ENCODE data around the gene FZR1.
A peak's percentile ranks its signal among the peaks of the same experiment; 100 is the strongest.

The FZR1 gene

DNA sequence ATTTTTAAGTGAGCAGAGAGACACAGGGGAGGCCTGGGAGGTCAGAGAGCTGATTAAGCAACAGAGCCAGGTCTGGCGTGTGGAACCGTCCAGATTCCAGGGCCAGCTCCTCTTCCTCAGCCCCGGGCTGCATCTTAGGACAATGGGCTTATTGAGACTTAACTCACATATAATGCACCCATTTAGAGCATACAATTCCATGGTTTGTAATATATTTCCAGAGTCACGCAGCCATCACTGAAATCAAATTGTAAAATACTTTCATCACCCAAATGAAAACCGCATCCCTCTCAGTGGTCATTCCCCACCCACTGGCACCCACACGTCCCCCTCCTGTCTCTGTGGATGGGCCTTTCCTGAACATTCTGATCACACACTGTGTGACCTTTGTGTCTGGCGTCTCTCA, 64.5 kb downstream of the FZR1 start:
- no peak for DNase-seq (ENCODE audit: low read depth)
- H3K4me3 ChIP-seq (replicated peaks; ENCODE audit: low read depth, low read length): no peak overlapping the region
- TF ChIP-seq, protein P1, sequence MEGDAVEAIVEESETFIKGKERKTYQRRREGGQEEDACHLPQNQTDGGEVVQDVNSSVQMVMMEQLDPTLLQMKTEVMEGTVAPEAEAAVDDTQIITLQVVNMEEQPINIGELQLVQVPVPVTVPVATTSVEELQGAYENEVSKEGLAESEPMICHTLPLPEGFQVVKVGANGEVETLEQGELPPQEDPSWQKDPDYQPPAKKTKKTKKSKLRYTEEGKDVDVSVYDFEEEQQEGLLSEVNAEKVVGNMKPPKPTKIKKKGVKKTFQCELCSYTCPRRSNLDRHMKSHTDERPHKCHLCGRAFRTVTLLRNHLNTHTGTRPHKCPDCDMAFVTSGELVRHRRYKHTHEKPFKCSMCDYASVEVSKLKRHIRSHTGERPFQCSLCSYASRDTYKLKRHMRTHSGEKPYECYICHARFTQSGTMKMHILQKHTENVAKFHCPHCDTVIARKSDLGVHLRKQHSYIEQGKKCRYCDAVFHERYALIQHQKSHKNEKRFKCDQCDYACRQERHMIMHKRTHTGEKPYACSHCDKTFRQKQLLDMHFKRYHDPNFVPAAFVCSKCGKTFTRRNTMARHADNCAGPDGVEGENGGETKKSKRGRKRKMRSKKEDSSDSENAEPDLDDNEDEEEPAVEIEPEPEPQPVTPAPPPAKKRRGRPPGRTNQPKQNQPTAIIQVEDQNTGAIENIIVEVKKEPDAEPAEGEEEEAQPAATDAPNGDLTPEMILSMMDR (IDR thresholded peaks at IDR 0.05; ENCODE audit: low read length, missing control alignments): no peak

DNA sequence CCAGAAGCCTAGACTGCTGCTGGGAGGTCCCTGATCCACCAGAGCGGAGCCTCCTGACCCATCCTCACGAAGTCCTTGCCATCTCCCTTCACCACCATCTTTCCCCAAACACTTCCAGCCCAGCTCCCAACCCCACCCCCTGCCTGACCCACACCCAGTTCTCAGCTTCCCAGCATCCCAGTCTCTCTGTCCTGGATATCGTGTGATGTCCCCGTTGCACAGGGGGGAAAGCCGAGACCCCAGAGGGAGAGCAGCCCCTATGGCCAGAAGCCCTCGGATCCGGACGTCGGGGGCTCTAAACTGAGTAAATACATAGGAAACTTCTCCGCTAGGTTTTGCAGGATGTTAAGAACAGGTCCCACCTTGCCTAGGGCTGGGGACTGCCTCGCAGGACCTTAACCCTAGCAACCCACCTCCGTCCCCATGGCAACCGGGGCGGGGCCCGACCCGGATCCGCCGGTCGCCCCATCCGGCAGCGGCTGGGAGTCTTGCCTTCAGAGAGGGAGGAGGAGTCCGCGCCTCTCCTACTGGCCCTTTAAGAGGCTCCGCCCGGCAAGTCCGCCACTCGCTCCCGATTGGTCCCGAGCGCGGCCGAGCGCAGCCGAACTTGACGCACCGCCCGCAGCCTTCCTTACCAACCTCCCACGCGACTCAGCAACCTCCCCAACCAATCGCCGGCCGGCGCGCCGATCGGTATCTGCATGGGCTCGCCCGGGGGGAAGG, 66.2 kb downstream of the FZR1 start:
- TF ChIP-seq, protein P1 (IDR thresholded peaks at IDR 0.05; ENCODE audit: low read length, missing control alignments): no peak
- DNase-seq (ENCODE audit: low read depth): peak; percentile 100
- peak overlapping the region; percentile 63 for H3K4me3 ChIP-seq (replicated peaks; ENCODE audit: low read depth, low read length)

DNA sequence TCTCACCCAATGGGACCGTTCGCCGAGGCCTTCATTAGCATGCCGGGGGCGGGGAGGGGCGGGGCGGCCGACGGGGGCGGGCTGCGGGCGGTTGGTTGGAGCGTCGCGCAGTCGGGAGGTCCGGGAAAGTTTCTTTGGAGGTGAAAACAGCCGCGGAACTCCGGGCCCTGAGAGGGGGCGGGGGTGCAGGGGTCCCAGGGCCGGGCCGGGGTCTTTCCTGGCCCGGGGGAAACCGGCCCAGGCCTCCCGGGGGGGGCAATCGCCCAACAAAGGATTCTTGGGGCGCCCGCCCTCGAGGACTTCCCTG, 66.7 kb downstream of the FZR1 start, which contains the start of gene HMG20B:
Gene HMG20B, plus strand, starts transcription at position 90 of the 307 bp plus-strand sequence. CDS start 366 bp downstream, outside the sequence.
- TF ChIP-seq, protein P1 (IDR thresholded peaks at IDR 0.05; ENCODE audit: low read length, missing control alignments): no peak
- H3K4me3 ChIP-seq (replicated peaks; ENCODE audit: low read depth, low read length): peak within 1 kb of the TSS; percentile 88
- no peak for DNase-seq (ENCODE audit: low read depth)

DNA sequence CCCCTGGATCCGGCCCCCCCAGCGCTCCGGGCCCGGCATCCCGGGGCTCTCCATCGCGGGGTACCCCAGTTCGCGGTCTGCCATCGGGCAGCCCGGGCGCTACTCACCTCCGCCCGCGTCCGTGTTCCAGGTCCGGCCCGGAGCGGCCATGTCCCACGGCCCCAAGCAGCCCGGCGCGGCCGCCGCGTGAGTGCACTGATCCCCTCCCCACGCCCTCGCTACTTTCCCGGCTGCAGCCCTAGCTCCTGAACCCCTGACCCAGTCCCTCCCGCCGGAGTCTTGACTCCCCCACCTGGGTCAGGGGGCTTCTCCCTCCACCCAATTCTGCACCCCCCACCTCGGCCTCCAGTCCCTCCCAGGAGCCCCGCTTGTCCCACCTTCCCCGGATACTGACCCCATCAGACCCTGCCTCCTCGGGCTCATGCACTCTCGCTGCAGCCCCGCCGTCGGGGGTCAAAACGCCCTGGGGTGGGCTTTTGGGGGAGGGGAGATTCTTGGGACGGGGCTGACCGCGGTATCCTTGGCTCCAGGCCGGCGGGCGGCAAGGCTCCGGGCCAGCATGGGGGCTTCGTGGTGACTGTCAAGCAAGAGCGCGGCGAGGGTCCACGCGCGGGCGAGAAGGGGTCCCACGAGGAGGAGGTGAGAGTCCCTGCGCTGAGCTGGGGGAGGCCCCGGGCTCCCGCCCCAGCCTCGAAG, 67.2 kb downstream of the FZR1 start:
- peak overlapping the region; percentile 88 for H3K4me3 ChIP-seq (replicated peaks; ENCODE audit: low read depth, low read length)
- DNase-seq (ENCODE audit: low read depth): no peak
- TF ChIP-seq, protein P1 (IDR thresholded peaks at IDR 0.05; ENCODE audit: low read length, missing control alignments): no peak

DNA sequence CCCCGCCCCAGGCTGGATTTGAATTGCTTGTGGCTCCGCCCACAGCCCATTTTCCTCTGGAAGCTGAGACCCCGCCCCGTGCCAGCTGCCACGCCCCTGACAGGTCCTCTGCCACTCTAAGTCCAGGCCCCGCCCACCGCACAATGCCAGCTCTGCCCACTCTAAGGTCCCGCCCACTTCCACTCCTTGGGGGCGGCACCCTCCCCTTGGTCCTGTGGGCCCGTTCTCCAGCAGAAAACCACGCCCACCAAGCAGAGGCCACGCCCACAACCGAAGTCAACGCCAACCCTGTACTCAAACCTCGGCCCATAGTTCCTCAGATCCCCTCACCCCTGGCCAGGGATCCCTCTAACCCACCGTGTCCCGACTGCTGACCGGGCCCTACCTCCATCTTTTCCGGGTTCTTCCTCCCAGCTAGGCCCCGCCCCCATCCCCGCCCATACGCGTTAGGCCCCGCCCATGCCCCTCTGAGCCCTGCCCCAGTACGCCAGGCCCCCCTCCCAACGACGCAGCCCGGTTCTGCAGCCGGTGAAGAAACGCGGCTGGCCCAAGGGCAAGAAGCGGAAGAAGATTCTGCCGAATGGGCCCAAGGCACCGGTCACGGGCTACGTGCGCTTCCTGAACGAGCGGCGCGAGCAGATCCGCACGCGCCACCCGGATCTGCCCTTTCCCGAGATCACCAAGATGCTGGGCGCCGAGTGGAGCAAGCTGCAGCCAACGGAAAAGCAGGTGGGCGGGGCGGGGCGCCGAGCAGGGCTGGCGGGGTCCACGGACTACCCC, 67.9 kb downstream of the FZR1 start:
- peak overlapping the region; percentile 88 for H3K4me3 ChIP-seq (replicated peaks; ENCODE audit: low read depth, low read length)
- TF ChIP-seq, protein P1 (IDR thresholded peaks at IDR 0.05; ENCODE audit: low read length, missing control alignments): no peak
- peak; percentile 97 for DNase-seq (ENCODE audit: low read depth)

DNA sequence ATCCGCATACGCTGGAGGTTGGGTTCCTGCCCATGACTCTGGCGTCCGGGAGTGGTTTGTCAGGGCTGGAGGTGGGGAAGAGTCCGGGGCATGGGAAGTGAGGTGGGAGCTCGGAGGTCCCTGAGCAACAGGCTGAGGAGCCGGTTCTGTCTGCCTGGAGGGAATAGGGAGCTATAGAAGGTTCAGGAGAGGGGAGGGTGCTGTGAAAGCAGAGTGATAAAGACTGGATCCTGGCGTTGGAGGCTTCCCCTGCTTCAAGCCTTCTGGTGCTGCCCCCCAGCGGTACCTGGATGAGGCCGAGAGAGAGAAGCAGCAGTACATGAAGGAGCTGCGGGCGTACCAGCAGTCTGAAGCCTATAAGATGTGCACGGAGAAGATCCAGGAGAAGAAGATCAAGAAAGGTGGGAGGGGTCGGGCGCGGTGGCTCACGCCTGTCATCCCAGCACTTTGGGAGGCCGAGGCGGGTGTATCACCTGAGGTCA, 69.2 kb downstream of the FZR1 start:
- DNase-seq (ENCODE audit: low read depth): peak; percentile 39
- no peak overlapping the region for H3K4me3 ChIP-seq (replicated peaks; ENCODE audit: low read depth, low read length)
- TF ChIP-seq, protein P1 (IDR thresholded peaks at IDR 0.05; ENCODE audit: low read length, missing control alignments): peak; percentile 20
